ENCODE measurements around the gene WIPI1.
A peak's percentile ranks its signal among the peaks of the same experiment; 100 is the strongest.
"Not testable (repeated sequence)": the region's sequence is repeated elsewhere in the genome, so short reads cannot be mapped to it uniquely, and the experiment has no call there.

WIPI1 gene

GRCh38 chr17:68383443-68384321 is 73.6 kb downstream of the WIPI1 start:
- no peak for DNase-seq (ENCODE audit: low spot score)

DNA sequence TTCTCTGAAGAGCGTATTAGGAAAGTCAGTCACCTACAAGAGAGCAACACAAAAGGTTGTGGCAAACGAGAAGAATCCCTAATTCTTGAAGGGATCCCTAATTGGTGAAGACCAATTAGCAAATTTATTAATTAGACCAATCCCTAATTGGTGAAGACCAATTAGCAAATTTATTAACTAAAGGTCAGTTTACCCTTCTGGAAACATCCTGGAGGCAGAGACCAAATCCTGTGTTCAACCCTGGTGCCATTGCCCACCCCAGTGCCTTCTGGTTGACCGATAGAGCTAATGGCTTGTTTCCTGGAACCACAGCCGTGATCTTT is 74.2 kb downstream of the WIPI1 start:
- DNase-seq (ENCODE audit: low spot score) = no peak

- no peak for DNase-seq (ENCODE audit: low spot score)
Observed at GRCh38 chr17:68382582-68383085, 74.7 kb downstream of the WIPI1 start.

DNA sequence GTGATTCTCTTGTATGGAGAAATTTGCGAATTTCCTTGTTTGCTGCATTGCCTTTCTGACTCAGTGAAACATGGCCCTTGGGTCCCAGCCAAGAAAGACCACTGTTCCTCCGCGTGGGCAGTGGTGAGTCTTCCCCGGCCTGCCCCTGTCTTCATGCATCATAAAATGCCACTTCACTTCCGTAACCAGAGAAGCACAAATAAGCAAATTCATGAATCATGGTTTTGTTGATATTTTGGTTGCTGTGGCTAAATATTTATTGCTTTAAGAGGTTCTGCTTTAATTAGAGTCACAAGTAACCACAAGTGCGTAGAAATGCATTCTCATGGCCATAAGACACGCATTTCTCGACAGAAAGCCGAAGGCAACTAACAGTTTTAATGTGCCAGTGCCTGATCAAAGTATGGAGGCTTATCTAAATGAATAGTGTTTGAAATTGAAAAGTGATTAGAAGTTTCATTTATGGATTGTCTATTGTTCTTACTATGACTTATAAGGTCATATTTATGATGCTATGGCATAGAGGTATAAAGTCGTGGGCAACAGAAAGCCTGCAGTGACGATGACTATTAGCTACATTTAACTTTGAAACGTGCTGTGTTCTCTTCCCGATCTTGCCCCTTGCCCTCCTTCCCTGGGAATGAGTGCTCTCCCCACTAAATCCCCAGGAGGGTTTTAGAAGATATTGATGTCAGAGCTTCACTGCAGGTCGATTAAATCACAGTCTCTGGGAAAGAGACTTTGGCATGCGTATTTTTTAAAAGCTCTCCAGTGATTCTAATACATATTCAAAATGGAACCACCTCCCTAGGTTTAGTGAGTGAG is 76.0 kb downstream of the WIPI1 start:
- DNase-seq (ENCODE audit: low spot score) = no peak

GRCh38 chr17:68379692-68380677 is 77.3 kb downstream of the WIPI1 start:
- DNase-seq (ENCODE audit: low spot score) = no peak

DNA sequence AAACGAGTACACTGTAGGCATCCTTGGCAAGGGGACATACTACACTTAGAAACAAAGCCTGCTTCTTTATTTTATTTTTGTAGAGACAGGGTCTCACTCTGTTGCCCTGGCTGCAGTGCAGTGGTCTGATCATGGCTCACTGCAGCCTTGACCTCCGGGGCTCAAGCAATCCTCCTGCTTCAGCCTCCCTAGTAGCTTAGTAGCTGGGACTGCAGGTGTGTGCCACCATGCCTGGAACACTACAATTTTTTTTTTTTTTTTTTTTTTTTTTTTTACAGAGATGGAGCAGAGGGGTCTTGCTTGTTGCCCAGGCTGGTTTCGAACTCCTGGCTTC is 78.2 kb downstream of the WIPI1 start:
- DNase-seq (ENCODE audit: low spot score) = no peak

- DNase-seq (ENCODE audit: low spot score) = peak; percentile 64
Observed at GRCh38 chr17:68378268-68379176, 78.8 kb downstream of the WIPI1 start.

GRCh38 chr17:68377771-68378267 is 79.5 kb downstream of the WIPI1 start:
- peak; percentile 27 for DNase-seq (ENCODE audit: low spot score)

DNA sequence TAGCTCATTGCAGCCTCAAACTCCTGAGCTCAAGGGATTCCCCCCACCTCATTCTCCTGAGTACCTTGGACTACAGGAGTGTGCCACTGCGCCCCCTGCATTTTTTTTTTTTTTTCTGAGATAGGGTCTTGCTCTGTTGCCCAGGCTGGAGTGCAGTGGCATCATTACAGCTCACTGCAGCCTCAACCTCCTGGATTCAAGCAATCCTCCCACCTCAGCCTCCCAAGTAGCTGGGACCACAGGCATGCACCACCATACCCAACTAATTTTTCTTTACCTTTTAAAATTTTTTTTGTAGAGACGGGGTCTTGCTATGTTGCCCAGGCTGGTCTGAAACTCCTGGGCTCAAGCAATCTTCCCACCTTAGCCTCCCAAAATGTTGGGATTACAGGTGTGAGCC is 81.1 kb downstream of the WIPI1 start:
- DNase-seq (ENCODE audit: low spot score) = not testable (repeated sequence)

DNA sequence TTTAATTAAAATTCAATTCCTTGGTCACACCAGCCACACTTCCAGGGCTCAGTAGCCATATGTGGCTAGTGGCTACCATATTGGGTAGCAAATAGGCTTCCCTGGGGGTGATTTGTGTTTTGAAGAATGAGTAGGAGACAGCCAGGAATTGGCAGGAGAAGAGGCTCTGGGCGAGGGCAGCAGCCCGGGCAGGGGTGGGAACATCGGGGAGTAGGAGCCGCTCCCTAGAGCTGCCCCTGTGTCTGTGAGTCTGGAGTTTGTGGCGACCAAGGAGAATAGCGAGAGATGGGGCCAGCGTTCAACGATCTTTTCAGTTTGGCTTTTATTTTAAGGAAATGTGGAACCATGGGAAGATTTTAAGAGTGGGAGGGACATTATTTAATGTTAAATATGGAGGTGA is 81.7 kb downstream of the WIPI1 start:
- DNase-seq (ENCODE audit: low spot score) = no peak

All from HuH-7.5 (cell line).